ENCODE measurements around the gene SMYD3.

SMYD3 gene

DNA sequence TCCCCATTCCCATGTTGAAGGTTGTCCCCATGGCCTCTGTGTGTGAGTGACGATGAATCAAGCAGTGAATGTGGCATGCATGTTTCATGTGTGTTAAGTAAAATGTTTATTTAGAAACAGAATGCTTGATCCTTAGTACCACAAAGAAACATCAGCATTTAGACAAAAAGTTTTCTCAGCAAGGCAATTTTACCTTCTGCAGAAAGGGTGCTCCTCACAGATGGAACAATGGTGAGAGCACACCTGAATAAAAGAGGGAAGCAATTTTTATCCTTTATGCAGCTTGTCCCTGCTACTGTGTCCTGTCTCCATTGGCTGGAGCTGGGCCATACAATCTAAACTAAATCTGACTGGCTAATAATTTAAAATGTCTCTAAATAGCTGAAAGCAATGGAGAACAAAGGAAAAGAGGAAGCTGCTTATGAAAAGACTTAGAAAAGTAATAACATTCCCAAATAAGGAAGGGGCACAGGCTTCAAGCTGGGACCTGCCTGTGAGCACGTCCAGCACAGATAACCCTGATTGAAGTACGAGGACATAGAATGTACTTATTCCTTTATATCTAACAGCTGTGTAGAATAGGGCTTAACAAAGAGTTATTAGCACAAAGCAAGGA lies 8.4 kb upstream of the SMYD3 start:
- no peak overlapping the region for H3K9ac ChIP-seq (ENCODE audit: low read depth, low read length, poor library complexity, severe bottlenecking)
- no peaks in the 10 kb centered on the region for H3F3A ChIP-seq (ENCODE audit: low read depth)
- H2AFZ ChIP-seq (ENCODE audit: low read length): no peak overlapping the region
- H4K20me1 ChIP-seq (ENCODE audit: insufficient read depth, low read length, poor library complexity, severe bottlenecking): no peaks in the 10 kb centered on the region
- H3K4me2 ChIP-seq (ENCODE audit: low read depth, low read length, poor library complexity, severe bottlenecking): no peak overlapping the region
- no peaks in the 10 kb centered on the region for H3K79me2 ChIP-seq (ENCODE audit: insufficient read depth, low read length)
- H3K4me1 ChIP-seq (ENCODE audit: insufficient read depth, low read length, poor library complexity, severe bottlenecking): no peaks in the 10 kb centered on the region
- no peaks in the 10 kb centered on the region for H3K9me2 ChIP-seq (replicated peaks; ENCODE audit: low read depth, low read length)
- no peaks in the 10 kb centered on the region for H3K27me3 ChIP-seq (ENCODE audit: insufficient read depth, low read length, poor library complexity, severe bottlenecking)
- no peaks in the 10 kb centered on the region for H3K36me3 ChIP-seq (ENCODE audit: insufficient read depth, low read length)
- peaks cover 21% of the 10 kb centered on the region; the same call in 1 of the 2 replicates for H3K9me3 ChIP-seq (ENCODE audit: insufficient read depth, low read depth, low read length)
- TF ChIP-seq, protein P1, sequence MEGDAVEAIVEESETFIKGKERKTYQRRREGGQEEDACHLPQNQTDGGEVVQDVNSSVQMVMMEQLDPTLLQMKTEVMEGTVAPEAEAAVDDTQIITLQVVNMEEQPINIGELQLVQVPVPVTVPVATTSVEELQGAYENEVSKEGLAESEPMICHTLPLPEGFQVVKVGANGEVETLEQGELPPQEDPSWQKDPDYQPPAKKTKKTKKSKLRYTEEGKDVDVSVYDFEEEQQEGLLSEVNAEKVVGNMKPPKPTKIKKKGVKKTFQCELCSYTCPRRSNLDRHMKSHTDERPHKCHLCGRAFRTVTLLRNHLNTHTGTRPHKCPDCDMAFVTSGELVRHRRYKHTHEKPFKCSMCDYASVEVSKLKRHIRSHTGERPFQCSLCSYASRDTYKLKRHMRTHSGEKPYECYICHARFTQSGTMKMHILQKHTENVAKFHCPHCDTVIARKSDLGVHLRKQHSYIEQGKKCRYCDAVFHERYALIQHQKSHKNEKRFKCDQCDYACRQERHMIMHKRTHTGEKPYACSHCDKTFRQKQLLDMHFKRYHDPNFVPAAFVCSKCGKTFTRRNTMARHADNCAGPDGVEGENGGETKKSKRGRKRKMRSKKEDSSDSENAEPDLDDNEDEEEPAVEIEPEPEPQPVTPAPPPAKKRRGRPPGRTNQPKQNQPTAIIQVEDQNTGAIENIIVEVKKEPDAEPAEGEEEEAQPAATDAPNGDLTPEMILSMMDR (conservative IDR thresholded peaks at IDR 0.05; ENCODE audit: low read length): no peak
- no peak for TF ChIP-seq EZH2phosphoT487 (IDR thresholded peaks at IDR 0.05; ENCODE audit: borderline replicate concordance)
- no peak overlapping the region for H3K4me3 ChIP-seq (ENCODE audit: low read length, poor library complexity, severe bottlenecking)

DNA sequence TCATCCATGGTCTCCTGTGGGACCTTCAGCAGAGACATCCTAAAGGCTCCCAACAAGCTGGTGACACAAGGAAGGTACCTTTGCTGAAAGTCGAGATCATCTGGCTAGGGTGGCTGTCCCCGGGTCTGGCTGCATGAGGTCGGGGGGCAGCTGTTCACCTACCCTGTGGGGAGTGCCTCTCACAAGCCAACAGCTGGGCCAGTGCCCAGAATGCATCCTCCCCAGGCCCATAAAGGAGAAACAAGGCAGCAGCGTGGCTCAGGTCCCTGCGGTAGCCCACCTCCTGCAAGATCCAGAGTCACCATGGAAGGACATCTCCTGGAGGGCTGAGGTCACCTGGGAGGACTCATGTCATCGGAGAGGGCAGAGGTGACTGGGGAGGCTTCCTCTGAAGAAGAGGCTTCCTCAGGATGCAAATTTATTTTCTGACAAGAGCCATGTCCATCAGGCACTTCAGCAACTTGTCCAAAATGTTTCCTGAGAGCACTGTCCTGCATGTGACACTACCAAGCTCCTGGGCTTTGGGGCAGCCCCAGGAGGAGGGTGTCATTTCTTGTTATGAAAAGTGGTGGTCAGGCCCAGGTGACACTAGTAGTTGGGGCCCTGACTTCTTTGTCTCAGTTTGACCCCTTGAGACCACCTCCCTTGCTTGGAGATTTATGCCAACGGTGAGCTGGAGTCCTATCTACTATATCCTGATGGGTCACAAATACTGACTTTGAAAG lies 6.7 kb upstream of the SMYD3 start:
- Histone ChIP-seq H3K4me2 (ENCODE audit: low read depth, low read length, poor library complexity, severe bottlenecking) (no peak overlapping the region), H3K9me2 (replicated peaks; ENCODE audit: low read depth, low read length) (no peaks in the 10 kb centered on the region), H4K20me1 (ENCODE audit: insufficient read depth, low read length, poor library complexity, severe bottlenecking) (no peaks in the 10 kb centered on the region), H3F3A (ENCODE audit: low read depth) (no peaks in the 10 kb centered on the region), H3K27me3 (ENCODE audit: insufficient read depth, low read length, poor library complexity, severe bottlenecking) (no peaks in the 10 kb centered on the region), H3K4me1 (ENCODE audit: insufficient read depth, low read length, poor library complexity, severe bottlenecking) (no peaks in the 10 kb centered on the region), H3K4me3 (ENCODE audit: low read length, poor library complexity, severe bottlenecking) (no peak overlapping the region), H2AFZ (ENCODE audit: low read length) (no peak overlapping the region), H3K36me3 (ENCODE audit: insufficient read depth, low read length) (no peaks in the 10 kb centered on the region), H3K79me2 (ENCODE audit: insufficient read depth, low read length) (no peaks in the 10 kb centered on the region), H3K9me3 (ENCODE audit: insufficient read depth, low read depth, low read length) (peaks cover 21% of the 10 kb centered on the region; the same call in 1 of the 2 replicates), H3K9ac (ENCODE audit: low read depth, low read length, poor library complexity, severe bottlenecking) (no peak overlapping the region)
- no peak for TF ChIP-seq EZH2phosphoT487 (IDR thresholded peaks at IDR 0.05; ENCODE audit: borderline replicate concordance)
- TF ChIP-seq, protein P1 (conservative IDR thresholded peaks at IDR 0.05; ENCODE audit: low read length): no peak

DNA sequence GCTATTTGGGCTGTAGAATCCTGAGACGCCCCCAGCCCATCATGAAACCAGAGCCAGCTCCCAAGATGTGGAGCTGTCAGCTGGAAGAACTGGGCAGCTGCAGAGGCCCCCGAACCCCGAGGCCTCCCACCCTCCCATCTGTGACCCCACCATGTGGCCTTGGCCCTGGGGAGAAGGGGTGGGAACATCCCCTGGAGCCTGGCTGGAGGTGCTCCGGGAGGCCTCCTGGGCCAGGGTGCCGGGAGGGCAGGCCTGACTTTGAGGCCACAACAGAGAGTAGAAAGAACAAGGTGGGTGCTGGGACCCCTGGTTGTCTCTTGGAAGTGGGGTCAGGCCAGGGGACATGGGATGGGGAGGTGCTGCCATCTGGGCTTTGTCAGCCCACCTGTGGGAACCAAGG lies 6.0 kb upstream of the SMYD3 start:
- no peaks in the 10 kb centered on the region for H3F3A ChIP-seq (ENCODE audit: low read depth)
- TF ChIP-seq EZH2phosphoT487 (IDR thresholded peaks at IDR 0.05; ENCODE audit: borderline replicate concordance): no peak
- TF ChIP-seq, protein P1 (conservative IDR thresholded peaks at IDR 0.05; ENCODE audit: low read length): no peak
- H2AFZ ChIP-seq (ENCODE audit: low read length): no peak overlapping the region
- H3K36me3 ChIP-seq (ENCODE audit: insufficient read depth, low read length): no peaks in the 10 kb centered on the region
- H3K9me3 ChIP-seq (ENCODE audit: insufficient read depth, low read depth, low read length): peaks cover 21% of the 10 kb centered on the region; the same call in 1 of the 2 replicates
- no peaks in the 10 kb centered on the region for H3K4me1 ChIP-seq (ENCODE audit: insufficient read depth, low read length, poor library complexity, severe bottlenecking)
- H3K4me3 ChIP-seq (ENCODE audit: low read length, poor library complexity, severe bottlenecking): no peak overlapping the region
- no peaks in the 10 kb centered on the region for H4K20me1 ChIP-seq (ENCODE audit: insufficient read depth, low read length, poor library complexity, severe bottlenecking)
- no peak overlapping the region for H3K4me2 ChIP-seq (ENCODE audit: low read depth, low read length, poor library complexity, severe bottlenecking)
- H3K9ac ChIP-seq (ENCODE audit: low read depth, low read length, poor library complexity, severe bottlenecking): no peak overlapping the region
- H3K9me2 ChIP-seq (replicated peaks; ENCODE audit: low read depth, low read length): no peaks in the 10 kb centered on the region
- H3K27me3 ChIP-seq (ENCODE audit: insufficient read depth, low read length, poor library complexity, severe bottlenecking): no peaks in the 10 kb centered on the region
- H3K79me2 ChIP-seq (ENCODE audit: insufficient read depth, low read length): no peaks in the 10 kb centered on the region

Measured in Loucy (cell line).